SIG-M5 (cell line): ENCODE measurements around the gene LCA5L.
"Not testable (repeated sequence)": the region's sequence is repeated elsewhere in the genome, so short reads cannot be mapped to it uniquely, and the experiment has no call there.

Source experiments
- DNase-seq: peaks from one replicate; lab custom pipeline; 2025; lab: John Stamatoyannopoulos, UW

The LCA5L gene

GRCh38 chr21:39451332-39452206 lies 6.0 kb upstream of the LCA5L start, which contains the start of gene SH3BGR:
TSS of gene SH3BGR (plus strand) at chr21:39451970. CDS start at chr21:39452097, 127 bp downstream.
- DNase-seq = no peak

- DNase-seq = no peak
These were observed 1.7 kb upstream of the LCA5L start for GRCh38 chr21:39447264-39447663.

- no peak for DNase-seq
These were observed 977 bp downstream of the LCA5L start for GRCh38 chr21:39444421-39445180.

- DNase-seq = no peak
These were observed 3.8 kb downstream of the LCA5L start for GRCh38 chr21:39441502-39442475.

GRCh38 chr21:39439232-39439631 lies 6.3 kb downstream of the LCA5L start:
- DNase-seq = no peak

- DNase-seq = no peak
These were observed 10.6 kb downstream of the LCA5L start for GRCh38 chr21:39434950-39435349.

- no peak for DNase-seq
These were observed 14.6 kb downstream of the LCA5L start for GRCh38 chr21:39430954-39431353.

GRCh38 chr21:39430457-39430856 lies 15.1 kb downstream of the LCA5L start:
- no peak for DNase-seq

GRCh38 chr21:39430016-39430415 lies 15.6 kb downstream of the LCA5L start:
- DNase-seq = no peak

GRCh38 chr21:39429445-39429844 lies 16.1 kb downstream of the LCA5L start:
- no peak for DNase-seq

GRCh38 chr21:39422527-39423241 lies 22.9 kb downstream of the LCA5L start:
- no peak for DNase-seq

- DNase-seq = not testable (repeated sequence)
These were observed 26.4 kb downstream of the LCA5L start for GRCh38 chr21:39419204-39419603.

GRCh38 chr21:39406065-39406464 lies 39.5 kb downstream of the LCA5L start:
- DNase-seq = no peak

- no peak for DNase-seq
These were observed 45.4 kb downstream of the LCA5L start for GRCh38 chr21:39400173-39400572.

GRCh38 chr21:39397646-39398385 lies 47.8 kb downstream of the LCA5L start:
- peak; percentile 71 for DNase-seq

GRCh38 chr21:39392981-39393380 lies 52.6 kb downstream of the LCA5L start:
- DNase-seq = no peak

- DNase-seq = no peak
These were observed 55.3 kb downstream of the LCA5L start for GRCh38 chr21:39390212-39390765.

- no peak for DNase-seq
These were observed 56.8 kb downstream of the LCA5L start for GRCh38 chr21:39388811-39389155.

GRCh38 chr21:39388038-39388810 lies 57.4 kb downstream of the LCA5L start:
- no peak for DNase-seq
